ENCODE results near the gene MLH3. TPM values are rescaled to one million over a fixed set of nuclear protein-coding genes. Genes with fewer than 3 reads are reported as not detected.

MLH3 gene
- total RNA-seq, 2 donors from 2014 or later = 23.3 to 29.6 TPM

DNA sequence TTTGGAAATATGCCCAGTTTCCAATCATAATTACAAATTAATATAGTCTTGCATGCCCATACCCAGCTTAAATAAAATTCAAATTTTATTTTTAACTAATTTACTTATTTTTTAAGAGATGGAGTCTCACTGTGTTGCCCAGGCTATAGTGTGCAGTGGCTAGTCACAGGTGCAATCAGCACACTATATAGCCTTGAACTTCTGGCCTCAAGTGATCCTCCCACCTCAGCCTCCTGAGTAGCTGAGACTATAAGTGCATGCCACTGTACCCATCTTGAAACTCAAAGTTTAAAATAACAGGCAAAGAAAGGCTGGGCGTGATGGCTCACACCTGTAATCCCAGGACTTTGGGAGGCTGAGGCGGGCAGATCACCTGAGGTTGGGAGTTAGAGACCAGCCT is 10.3 kb downstream of the MLH3 start:
- no peak overlapping the region for H3K27ac ChIP-seq
- H3K4me1 ChIP-seq (replicated peaks) = no peaks in the 10 kb centered on the region
- H3K36me3 ChIP-seq = no peaks in the 10 kb centered on the region
- H3K27me3 ChIP-seq (replicated peaks; ENCODE audit: insufficient read depth) = no peaks in the 10 kb centered on the region
- DNase-seq (ENCODE audit: low spot score) = no peak
- no peak overlapping the region for H3K4me3 ChIP-seq
- no peaks in the 10 kb centered on the region for H3K9me3 ChIP-seq
- no peak for TF ChIP-seq POLR2A (IDR thresholded peaks at IDR 0.05)
- no peak for TF ChIP-seq POLR2AphosphoS5 (IDR thresholded peaks at IDR 0.05)
- intact Hi-C loops (cut with DNase I) = no loop called here
- WGBS = 97% methylated on average over 2 of the region's 2 CpGs

DNA sequence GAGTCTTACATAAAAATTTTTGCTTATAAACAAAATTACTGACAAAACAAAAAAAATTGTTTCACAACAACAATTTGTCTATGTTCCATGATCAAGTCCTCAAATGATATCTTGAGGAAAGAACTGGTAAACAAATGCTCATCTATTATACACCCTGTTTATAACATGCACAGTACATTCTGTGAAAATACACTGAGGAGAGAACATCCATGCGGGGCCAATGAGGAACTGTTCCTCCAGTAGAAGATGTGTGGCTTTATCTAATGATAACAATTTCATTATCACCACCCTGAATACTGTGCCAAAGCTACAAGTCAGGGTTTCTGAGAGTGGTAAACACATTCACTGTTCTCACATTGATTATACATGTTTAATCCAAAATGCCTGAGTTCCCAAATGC is 10.8 kb downstream of the MLH3 start:
- H3K9me3 ChIP-seq = no peaks in the 10 kb centered on the region
- no peaks in the 10 kb centered on the region for H3K36me3 ChIP-seq
- no peak for DNase-seq (ENCODE audit: low spot score)
- TF ChIP-seq POLR2A (IDR thresholded peaks at IDR 0.05) (no peak), POLR2AphosphoS5 (IDR thresholded peaks at IDR 0.05) (no peak)
- TF ChIP-seq, protein P1, sequence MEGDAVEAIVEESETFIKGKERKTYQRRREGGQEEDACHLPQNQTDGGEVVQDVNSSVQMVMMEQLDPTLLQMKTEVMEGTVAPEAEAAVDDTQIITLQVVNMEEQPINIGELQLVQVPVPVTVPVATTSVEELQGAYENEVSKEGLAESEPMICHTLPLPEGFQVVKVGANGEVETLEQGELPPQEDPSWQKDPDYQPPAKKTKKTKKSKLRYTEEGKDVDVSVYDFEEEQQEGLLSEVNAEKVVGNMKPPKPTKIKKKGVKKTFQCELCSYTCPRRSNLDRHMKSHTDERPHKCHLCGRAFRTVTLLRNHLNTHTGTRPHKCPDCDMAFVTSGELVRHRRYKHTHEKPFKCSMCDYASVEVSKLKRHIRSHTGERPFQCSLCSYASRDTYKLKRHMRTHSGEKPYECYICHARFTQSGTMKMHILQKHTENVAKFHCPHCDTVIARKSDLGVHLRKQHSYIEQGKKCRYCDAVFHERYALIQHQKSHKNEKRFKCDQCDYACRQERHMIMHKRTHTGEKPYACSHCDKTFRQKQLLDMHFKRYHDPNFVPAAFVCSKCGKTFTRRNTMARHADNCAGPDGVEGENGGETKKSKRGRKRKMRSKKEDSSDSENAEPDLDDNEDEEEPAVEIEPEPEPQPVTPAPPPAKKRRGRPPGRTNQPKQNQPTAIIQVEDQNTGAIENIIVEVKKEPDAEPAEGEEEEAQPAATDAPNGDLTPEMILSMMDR (IDR thresholded peaks at IDR 0.05) = no peak
- no peak overlapping the region for H3K4me3 ChIP-seq
- 41% methylated on average over 1 of the region's 1 CpG for WGBS
- H3K27me3 ChIP-seq (replicated peaks; ENCODE audit: insufficient read depth) = no peaks in the 10 kb centered on the region
- intact Hi-C loops (cut with DNase I) = no loop called here
- H3K27ac ChIP-seq = no peak overlapping the region
- no peaks in the 10 kb centered on the region for H3K4me1 ChIP-seq (replicated peaks)

DNA sequence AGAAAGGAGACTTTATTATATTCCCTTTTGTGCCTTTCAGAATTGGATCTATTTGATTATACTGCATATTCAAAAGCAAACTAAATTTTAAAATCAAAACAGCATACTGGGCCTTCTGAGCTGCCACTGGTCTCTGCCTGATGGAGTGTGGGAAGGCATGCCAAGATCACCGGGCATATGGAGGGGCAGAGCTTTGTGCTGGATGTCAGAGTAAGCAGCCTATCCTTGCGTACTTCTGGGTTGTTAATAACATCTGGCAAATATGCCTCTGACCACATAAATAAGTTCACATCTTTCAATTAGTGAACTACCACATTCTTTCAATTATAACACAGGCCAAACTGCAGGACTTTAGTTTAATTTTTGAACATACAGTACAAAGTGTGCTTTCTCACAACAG is 18.3 kb downstream of the MLH3 start:
- Histone ChIP-seq H3K27ac (no peak overlapping the region), H3K9me3 (no peaks in the 10 kb centered on the region), H3K36me3 (no peaks in the 10 kb centered on the region), H3K27me3 (replicated peaks; ENCODE audit: insufficient read depth) (no peaks in the 10 kb centered on the region), H3K4me1 (replicated peaks) (no peaks in the 10 kb centered on the region), H3K4me3 (no peak overlapping the region)
- DNase-seq (ENCODE audit: low spot score) = no peak
- TF ChIP-seq POLR2A (IDR thresholded peaks at IDR 0.05) (no peak), POLR2AphosphoS5 (IDR thresholded peaks at IDR 0.05) (no peak)
- TF ChIP-seq, protein P1 (IDR thresholded peaks at IDR 0.05) = no peak
- intact Hi-C loops (cut with DNase I) = no loop called here
- WGBS = 89% methylated on average over 2 of the region's 2 CpGs

DNA sequence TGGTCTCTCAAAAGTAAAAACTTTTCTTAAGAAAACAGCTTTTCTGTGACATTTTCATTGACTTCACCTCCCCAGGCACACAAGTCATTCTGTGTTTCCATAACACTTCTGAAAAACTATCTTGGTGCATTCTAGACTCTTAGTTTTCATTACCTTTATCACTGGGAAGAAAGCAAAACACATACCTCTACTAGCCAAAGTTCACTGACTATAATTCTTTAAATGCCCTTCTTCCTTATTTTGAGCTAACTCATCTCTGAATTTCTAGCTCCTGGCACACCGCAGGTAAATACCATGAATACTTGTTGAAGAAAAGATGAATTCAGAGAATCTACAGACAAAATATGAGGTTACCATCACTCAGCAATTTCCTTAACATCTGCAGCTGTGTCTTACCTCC is 21.1 kb downstream of the MLH3 start:
- no peaks in the 10 kb centered on the region for H3K9me3 ChIP-seq
- no peaks in the 10 kb centered on the region for H3K4me1 ChIP-seq (replicated peaks)
- intact Hi-C loops (cut with DNase I) = no loop called here
- DNase-seq (ENCODE audit: low spot score) = no peak
- H3K36me3 ChIP-seq = no peaks in the 10 kb centered on the region
- 0% methylated on average over 1 of the region's 1 CpG for WGBS
- H3K27ac ChIP-seq = no peak overlapping the region
- TF ChIP-seq POLR2A (IDR thresholded peaks at IDR 0.05) (no peak), POLR2AphosphoS5 (IDR thresholded peaks at IDR 0.05) (no peak)
- TF ChIP-seq, protein P1 (IDR thresholded peaks at IDR 0.05) = no peak
- no peaks in the 10 kb centered on the region for H3K27me3 ChIP-seq (replicated peaks; ENCODE audit: insufficient read depth)
- H3K4me3 ChIP-seq = no peak overlapping the region

DNA sequence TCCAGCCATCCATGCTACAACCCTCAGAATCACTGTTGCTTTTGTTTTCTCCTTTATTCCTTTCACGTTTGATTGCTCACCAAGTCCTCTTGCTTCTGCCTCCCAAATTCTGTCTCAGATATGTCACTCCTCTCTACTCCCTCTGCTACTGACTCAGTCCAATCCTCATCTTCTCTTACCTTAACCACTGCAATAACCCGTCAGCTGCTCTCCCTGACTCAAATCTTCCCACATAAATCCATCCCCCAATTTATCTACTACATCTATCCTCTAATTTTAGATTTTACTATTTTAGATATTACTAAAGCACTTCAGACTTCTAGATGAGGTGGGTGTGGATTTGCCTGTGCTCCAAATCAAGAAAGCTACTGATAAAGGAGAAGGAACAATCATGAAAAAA is 25.4 kb downstream of the MLH3 start:
- Histone ChIP-seq H3K4me3 (no peak overlapping the region), H3K27ac (no peak overlapping the region), H3K9me3 (no peaks in the 10 kb centered on the region), H3K36me3 (peaks cover 0 to 2% of the 10 kb centered on the region in 2 donors), H3K27me3 (replicated peaks; ENCODE audit: insufficient read depth) (no peaks in the 10 kb centered on the region), H3K4me1 (replicated peaks) (no peaks in the 10 kb centered on the region)
- DNase-seq (ENCODE audit: low spot score) = no peak
- intact Hi-C loops (cut with DNase I) = no loop called here
- TF ChIP-seq POLR2AphosphoS5 (IDR thresholded peaks at IDR 0.05) = no peak
- TF ChIP-seq POLR2A (IDR thresholded peaks at IDR 0.05) = no peak
- TF ChIP-seq, protein P1 (IDR thresholded peaks at IDR 0.05) = no peak
- 94% methylated on average over 2 of the region's 2 CpGs for WGBS

Data from prostate gland (tissue), 2 donors.